Measurements from ENCODE around the gene CXADR. TPM values are rescaled to one million over a fixed set of nuclear protein-coding genes. Genes with fewer than 3 reads are reported as not detected.
"Not testable (repeated sequence)": the region's sequence is repeated elsewhere in the genome, so short reads cannot be mapped to it uniquely, and the experiment has no call there.

The CXADR gene
- total RNA-seq, 3 donors from 2014 or later (not counting 1 experiment from before 2014, with no cell fraction given), result 0.10 TPM; not detected in 2

DNA sequence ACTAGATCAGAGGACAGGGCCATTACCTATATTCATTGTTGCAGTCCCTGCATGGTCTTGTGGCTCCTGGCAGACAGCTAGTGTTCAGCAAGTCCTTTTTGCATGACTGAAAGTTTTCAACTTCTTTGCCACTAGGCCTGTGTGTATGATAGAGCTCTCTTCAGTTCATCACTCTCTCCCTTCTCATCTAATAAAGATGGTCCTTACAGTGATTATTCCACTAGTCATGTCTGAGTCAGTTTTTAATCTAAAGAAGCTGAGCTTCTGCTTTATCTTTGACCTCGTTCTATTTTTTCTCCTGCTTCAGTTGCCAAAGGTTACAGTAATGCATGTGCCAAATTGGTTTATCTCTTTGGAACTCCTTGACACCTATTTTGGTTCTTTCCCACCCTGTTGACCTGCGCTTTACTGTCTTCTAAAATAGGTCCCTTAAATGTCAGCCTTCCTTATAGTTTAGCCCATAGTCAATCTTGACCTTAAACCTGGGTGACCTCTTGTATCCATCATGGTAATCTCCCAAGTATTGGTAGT is 6.4 kb downstream of the CXADR start:
- no peak for ATAC-seq
- Mint-ChIP-seq H3K4me3 (no peak overlapping the region), H3K36me3 (no peaks in the 10 kb centered on the region), H3K27me3 (ENCODE audit: low read depth in 2 of 2) (peaks cover 22 to 28% of the 10 kb centered on the region in 2 donors), H3K4me1 (peaks cover 1 to 2% of the 10 kb centered on the region in 2 donors), H3K9me3 (peaks cover 0 to 2% of the 10 kb centered on the region in 2 donors), H3K27ac (no peak overlapping the region)
- intact Hi-C loops (cut with micrococcal nuclease), result no loop called here
- no peak for DNase-seq
- no peak overlapping the region for H3K4me3 ChIP-seq (ENCODE audit: low read length)
- WGBS (ENCODE audit: insufficient coverage), result 75% methylated on average over 2 of the region's 2 CpGs
- H3K27me3 ChIP-seq (ENCODE audit: control insufficient read depth, insufficient read depth, low read length), result peaks cover 12% of the 10 kb centered on the region
- no peaks in the 10 kb centered on the region for H3K9me3 ChIP-seq (ENCODE audit: control insufficient read depth, insufficient read depth, low read length)
- no peaks in the 10 kb centered on the region for H3K36me3 ChIP-seq (ENCODE audit: control insufficient read depth, insufficient read depth, low read length)
- no peaks in the 10 kb centered on the region for H3K4me1 ChIP-seq (ENCODE audit: control insufficient read depth, insufficient read depth, low read length)
- TF ChIP-seq, protein P1, sequence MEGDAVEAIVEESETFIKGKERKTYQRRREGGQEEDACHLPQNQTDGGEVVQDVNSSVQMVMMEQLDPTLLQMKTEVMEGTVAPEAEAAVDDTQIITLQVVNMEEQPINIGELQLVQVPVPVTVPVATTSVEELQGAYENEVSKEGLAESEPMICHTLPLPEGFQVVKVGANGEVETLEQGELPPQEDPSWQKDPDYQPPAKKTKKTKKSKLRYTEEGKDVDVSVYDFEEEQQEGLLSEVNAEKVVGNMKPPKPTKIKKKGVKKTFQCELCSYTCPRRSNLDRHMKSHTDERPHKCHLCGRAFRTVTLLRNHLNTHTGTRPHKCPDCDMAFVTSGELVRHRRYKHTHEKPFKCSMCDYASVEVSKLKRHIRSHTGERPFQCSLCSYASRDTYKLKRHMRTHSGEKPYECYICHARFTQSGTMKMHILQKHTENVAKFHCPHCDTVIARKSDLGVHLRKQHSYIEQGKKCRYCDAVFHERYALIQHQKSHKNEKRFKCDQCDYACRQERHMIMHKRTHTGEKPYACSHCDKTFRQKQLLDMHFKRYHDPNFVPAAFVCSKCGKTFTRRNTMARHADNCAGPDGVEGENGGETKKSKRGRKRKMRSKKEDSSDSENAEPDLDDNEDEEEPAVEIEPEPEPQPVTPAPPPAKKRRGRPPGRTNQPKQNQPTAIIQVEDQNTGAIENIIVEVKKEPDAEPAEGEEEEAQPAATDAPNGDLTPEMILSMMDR (IDR thresholded peaks at IDR 0.05), result no peak
- H3K27ac ChIP-seq (ENCODE audit: low read length), result no peak overlapping the region

DNA sequence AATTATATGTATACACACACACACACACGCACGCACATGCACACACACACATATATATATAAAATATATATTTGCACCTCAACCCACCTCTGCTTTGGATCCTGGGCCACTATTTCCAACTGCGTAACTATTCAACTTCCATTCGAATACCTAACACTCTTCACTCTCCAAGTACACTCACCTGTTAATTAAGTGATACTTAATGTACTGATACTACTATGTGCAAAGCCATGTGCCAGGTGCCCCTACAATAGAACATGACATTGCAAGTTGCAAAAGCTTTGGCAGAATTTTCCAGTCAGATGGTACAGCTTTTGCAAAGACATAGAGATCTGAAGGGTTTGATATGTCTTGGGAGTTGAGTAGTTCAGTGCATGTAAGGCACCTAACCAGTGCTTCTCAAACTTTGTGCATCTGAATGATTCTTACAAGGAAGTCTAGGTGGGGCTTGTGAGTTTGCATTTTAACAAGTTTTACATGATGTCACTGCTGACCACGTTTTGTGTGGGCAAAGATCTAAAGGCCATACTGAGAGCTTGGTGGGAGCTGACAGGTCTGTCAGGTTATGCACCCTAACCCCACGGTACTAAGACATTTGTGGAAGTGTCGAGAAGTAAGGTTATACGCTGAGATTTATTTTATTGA is 7.2 kb downstream of the CXADR start:
- H3K27ac Mint-ChIP-seq, result no peak overlapping the region
- H3K4me1 Mint-ChIP-seq, result no peaks in the 10 kb centered on the region
- intact Hi-C loops (cut with micrococcal nuclease), result no loop called here
- DNase-seq (no peak), ATAC-seq (no peak)
- no peaks in the 10 kb centered on the region for H3K36me3 ChIP-seq (ENCODE audit: control insufficient read depth, insufficient read depth, low read length)
- 83% methylated on average over 8 of the region's 8 CpGs for WGBS (ENCODE audit: insufficient coverage)
- no peak overlapping the region for H3K4me3 ChIP-seq (ENCODE audit: low read length)
- no peaks in the 10 kb centered on the region for H3K9me3 ChIP-seq (ENCODE audit: control insufficient read depth, insufficient read depth, low read length)
- TF ChIP-seq, protein P1 (IDR thresholded peaks at IDR 0.05), result no peak
- H3K9me3 Mint-ChIP-seq, result peaks cover 0 to 2% of the 10 kb centered on the region in 2 donors
- no peak overlapping the region for H3K27ac ChIP-seq (ENCODE audit: low read length)
- H3K4me1 ChIP-seq (ENCODE audit: control insufficient read depth, insufficient read depth, low read length), result no peaks in the 10 kb centered on the region
- peaks cover 4% of the 10 kb centered on the region for H3K27me3 ChIP-seq (ENCODE audit: control insufficient read depth, insufficient read depth, low read length)
- no peak overlapping the region for H3K4me3 Mint-ChIP-seq
- no peaks in the 10 kb centered on the region for H3K36me3 Mint-ChIP-seq
- peaks cover 15 to 20% of the 10 kb centered on the region in 2 donors for H3K27me3 Mint-ChIP-seq (ENCODE audit: low read depth in 2 of 2)

DNA sequence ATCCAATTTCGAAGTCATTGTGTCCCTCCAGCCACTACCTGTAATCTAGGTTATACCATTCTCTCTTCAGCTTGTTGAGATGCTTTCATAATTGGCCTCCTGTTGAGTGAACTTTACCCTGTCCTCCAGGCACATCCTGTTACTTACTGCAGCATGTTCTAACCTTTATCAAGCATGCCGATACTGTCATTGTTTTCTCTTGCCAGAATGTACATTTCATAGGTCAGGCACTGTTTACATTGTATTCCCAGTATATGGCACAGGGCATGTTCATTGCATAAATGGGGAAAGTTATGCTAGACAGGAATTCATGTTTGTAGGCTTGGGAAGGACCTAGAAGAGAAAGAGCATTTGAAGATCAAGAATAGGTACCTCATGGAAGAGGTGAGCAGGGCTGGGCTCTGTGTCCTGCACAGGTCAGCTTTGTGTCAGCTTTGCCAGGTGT is 10.2 kb downstream of the CXADR start:
- Histone ChIP-seq H3K27ac (ENCODE audit: low read length) (no peak overlapping the region), H3K36me3 (ENCODE audit: control insufficient read depth, insufficient read depth, low read length) (no peaks in the 10 kb centered on the region), H3K4me3 (ENCODE audit: low read length) (no peak overlapping the region), H3K27me3 (ENCODE audit: control insufficient read depth, insufficient read depth, low read length) (no peaks in the 10 kb centered on the region), H3K4me1 (ENCODE audit: control insufficient read depth, insufficient read depth, low read length) (no peaks in the 10 kb centered on the region), H3K9me3 (ENCODE audit: control insufficient read depth, insufficient read depth, low read length) (no peaks in the 10 kb centered on the region)
- H3K27ac Mint-ChIP-seq, result no peak overlapping the region
- no peaks in the 10 kb centered on the region for H3K9me3 Mint-ChIP-seq
- no peak for DNase-seq
- H3K4me1 Mint-ChIP-seq, result no peaks in the 10 kb centered on the region
- no peak overlapping the region for H3K4me3 Mint-ChIP-seq
- H3K36me3 Mint-ChIP-seq, result no peaks in the 10 kb centered on the region
- WGBS (ENCODE audit: insufficient coverage), result 85% methylated on average over 2 of the region's 2 CpGs
- ATAC-seq, result no peak
- H3K27me3 Mint-ChIP-seq (ENCODE audit: low read depth in 2 of 2), result peaks cover 9 to 11% of the 10 kb centered on the region in 2 donors
- intact Hi-C loops (cut with micrococcal nuclease), result no loop called here
- TF ChIP-seq, protein P1 (IDR thresholded peaks at IDR 0.05), result no peak

DNA sequence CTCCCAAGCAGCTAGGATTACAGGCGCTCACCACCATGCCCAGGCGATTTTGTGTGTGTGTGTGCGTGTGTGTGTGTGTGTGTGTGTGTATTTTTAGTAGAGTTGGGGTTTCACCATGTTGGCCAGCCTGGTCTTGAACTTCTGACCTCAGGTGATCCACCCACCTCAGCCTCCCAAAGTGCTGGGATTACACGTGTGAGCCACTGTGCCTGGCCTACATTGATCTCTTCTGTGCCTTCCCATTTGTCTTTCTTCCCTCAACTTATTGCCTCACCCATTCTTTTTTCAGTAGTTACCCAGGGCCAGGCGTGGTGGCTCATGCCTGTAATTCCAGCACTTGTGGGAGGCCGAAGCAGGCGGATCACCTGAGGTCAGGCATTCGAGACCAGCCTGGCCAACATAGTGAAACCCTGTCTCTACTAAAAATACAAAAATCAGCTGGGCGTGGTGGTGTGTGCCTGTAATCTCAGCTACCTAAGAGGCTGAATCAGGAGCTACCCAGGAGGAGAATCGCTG is 11.2 kb downstream of the CXADR start:
- H3K4me3 ChIP-seq (ENCODE audit: low read length); H3K9me3 ChIP-seq (ENCODE audit: control insufficient read depth, insufficient read depth, low read length); H3K4me1 Mint-ChIP-seq; H3K27me3 Mint-ChIP-seq (ENCODE audit: low read depth in 2 of 2); ATAC-seq; H3K4me3 Mint-ChIP-seq; intact Hi-C loops (cut with micrococcal nuclease); H3K27ac ChIP-seq (ENCODE audit: low read length); H3K27ac Mint-ChIP-seq; H3K9me3 Mint-ChIP-seq; H3K27me3 ChIP-seq (ENCODE audit: control insufficient read depth, insufficient read depth, low read length); H3K4me1 ChIP-seq (ENCODE audit: control insufficient read depth, insufficient read depth, low read length); H3K36me3 ChIP-seq (ENCODE audit: control insufficient read depth, insufficient read depth, low read length); DNase-seq; H3K36me3 Mint-ChIP-seq: not testable (repeated sequence)
- WGBS (ENCODE audit: insufficient coverage), result 83% methylated on average over 8 of the region's 10 CpGs
